ENCODE results near the gene USP2.

DNA sequence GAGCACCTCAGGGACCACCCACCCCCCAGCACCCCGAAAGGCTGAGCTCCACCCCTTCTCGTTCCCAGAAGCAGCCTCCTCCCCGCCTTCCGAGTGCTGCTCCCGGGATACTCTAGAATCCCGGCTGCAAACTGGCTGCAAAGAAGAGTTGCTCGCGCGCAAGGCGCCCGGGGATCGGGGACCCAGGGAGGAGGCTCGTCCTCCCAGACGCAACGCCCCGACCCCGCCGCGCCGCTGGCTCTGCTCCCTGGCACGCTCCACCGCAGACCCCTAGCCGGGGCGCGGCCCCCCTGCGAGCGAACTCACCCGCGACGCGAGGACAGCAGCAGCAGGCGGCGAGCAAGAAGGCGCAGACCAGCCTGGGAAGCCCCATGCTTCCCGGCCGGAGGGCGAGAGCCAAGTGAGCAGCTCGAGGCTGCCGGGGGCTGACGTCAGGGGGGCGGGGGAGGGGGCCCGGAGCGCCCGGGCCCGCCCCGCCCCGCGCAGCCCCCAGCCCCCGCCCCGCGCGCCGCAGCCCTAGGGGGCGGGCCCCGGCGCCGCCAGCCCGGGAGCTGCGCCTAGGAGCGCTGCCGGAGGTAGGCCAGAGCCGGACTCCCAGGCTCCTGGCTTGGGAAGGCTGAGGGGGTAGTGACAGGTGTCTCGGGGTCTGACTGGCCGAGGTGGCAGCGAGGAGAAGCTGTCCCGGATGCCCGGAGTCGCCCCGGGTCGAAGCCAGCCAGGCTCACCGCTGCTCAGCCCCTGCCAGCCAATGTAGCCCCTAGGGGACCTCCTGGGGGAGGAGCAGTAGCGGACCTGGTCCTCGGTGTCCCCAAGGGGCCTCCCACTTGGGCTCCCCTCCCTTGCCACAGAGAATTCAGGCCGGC lies 64.5 kb downstream of the USP2 start, which contains the start of gene MCAM:
- TF ChIP-seq, protein P1, sequence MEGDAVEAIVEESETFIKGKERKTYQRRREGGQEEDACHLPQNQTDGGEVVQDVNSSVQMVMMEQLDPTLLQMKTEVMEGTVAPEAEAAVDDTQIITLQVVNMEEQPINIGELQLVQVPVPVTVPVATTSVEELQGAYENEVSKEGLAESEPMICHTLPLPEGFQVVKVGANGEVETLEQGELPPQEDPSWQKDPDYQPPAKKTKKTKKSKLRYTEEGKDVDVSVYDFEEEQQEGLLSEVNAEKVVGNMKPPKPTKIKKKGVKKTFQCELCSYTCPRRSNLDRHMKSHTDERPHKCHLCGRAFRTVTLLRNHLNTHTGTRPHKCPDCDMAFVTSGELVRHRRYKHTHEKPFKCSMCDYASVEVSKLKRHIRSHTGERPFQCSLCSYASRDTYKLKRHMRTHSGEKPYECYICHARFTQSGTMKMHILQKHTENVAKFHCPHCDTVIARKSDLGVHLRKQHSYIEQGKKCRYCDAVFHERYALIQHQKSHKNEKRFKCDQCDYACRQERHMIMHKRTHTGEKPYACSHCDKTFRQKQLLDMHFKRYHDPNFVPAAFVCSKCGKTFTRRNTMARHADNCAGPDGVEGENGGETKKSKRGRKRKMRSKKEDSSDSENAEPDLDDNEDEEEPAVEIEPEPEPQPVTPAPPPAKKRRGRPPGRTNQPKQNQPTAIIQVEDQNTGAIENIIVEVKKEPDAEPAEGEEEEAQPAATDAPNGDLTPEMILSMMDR (IDR thresholded peaks at IDR 0.05; ENCODE audit: low read depth, low read length) = no peak
- peak; percentile 74 for TF ChIP-seq POLR2A (IDR thresholded peaks at IDR 0.05; ENCODE audit: extremely low read depth, insufficient read length)
- TF ChIP-seq, protein P2, sequence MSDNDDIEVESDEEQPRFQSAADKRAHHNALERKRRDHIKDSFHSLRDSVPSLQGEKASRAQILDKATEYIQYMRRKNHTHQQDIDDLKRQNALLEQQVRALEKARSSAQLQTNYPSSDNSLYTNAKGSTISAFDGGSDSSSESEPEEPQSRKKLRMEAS (IDR thresholded peaks at IDR 0.05; ENCODE audit: low read depth, low read length) = no peak

Data from NB4 (cell line).